Transverse colon (tissue), 4 donors: Measurements from ENCODE around the gene DNAH8. TPM values are rescaled to one million over a fixed set of nuclear protein-coding genes. Genes with fewer than 3 reads are reported as not detected.

Experiments
- DNase-seq: peaks from one replicate; pipeline ENCODE4 v3.0.0-alpha.2; 2019
- H3K27ac ChIP-seq, 4 donors: fragments of 200-600 bp; sonication (generic); 2 replicates each; pipeline ENCODE4 v1.5.1; 2016 to 2018; ENCODE audit warnings: inconsistent platforms in 4 of 4
- H3K27me3 ChIP-seq: fragments of 200-600 bp; sonication (generic); 2 replicates; pipeline ENCODE4 v1.5.1; 2017; ENCODE audit warnings: inconsistent platforms
- H3K36me3 ChIP-seq, 4 donors: fragments of 200-600 bp; sonication (generic); 2 replicates each; pipeline ENCODE4 v1.5.1; 2017 to 2019; ENCODE audit warnings: inconsistent platforms in 4 of 4
- H3K4me1 ChIP-seq, 4 donors: fragments of 200-600 bp; sonication (generic); 2 replicates each; pipeline ENCODE4 v1.5.1; 2017 to 2020; ENCODE audit warnings: inconsistent platforms in 4 of 4
- H3K4me3 ChIP-seq, 4 donors: fragments of 200-600 bp; sonication (generic); 1 replicate in 1 of 4; 2 replicates in 3 of 4; pipeline versions ENCODE4 v1.5.1 to v1.6.1; 2017 to 2019; ENCODE audit warnings: inconsistent platforms in 4 of 4
- H3K9me3 ChIP-seq, 2 donors: fragments of 200-600 bp; sonication (generic); 2 replicates each; pipeline ENCODE4 v1.5.1; 2017 to 2019; ENCODE audit warnings: inconsistent platforms in 2 of 2
- CTCF ChIP-seq, 5 experiments: fragments of 200-600 bp in 3 of 5; fragments of 450-650 bp in 2 of 5; sonication (generic) in 3 of 5; IDR thresholded peaks; 1 replicate in 2 of 5; 2 replicates in 3 of 5; pipeline ENCODE4 v1.5.1; 2016 to 2017; ENCODE audit warnings: antibody characterized with exemption in 5 of 5, inconsistent platforms in 3 of 5, mild to moderate bottlenecking in 2 of 5, moderate library complexity in 1 of 5
- EP300 ChIP-seq: sonication (generic); formaldehyde crosslinking; IDR thresholded peaks from one replicate; pipeline ENCODE4 v1.6.1; 2017; ENCODE audit warnings: antibody characterized with exemption, low read depth
- POLR2A ChIP-seq: fragments of 450-650 bp; IDR thresholded peaks from one replicate; pipeline ENCODE4 v1.6.1; 2016; ENCODE audit warnings: antibody characterized with exemption, mild to moderate bottlenecking, moderate library complexity
- POLR2AphosphoS5 ChIP-seq, 3 donors: sonication (generic); formaldehyde crosslinking; IDR thresholded peaks; one replicate each; pipeline ENCODE4 v1.6.1; 2016; ENCODE audit warnings: antibody characterized with exemption in 3 of 3
- WGBS, 2 donors: methylation state at CpG; one replicate each; pipeline ENCODE4 v1.1.5; 2018; ENCODE audit warnings: low coverage in 1 of 2; 5-methylcytosine and 5-hydroxymethylcytosine counted together
- in situ Hi-C, 4 donors: fragments of 200-750 bp; cut with MboI; loops; one replicate each; pipeline versions ENCODE4 v1.15.0 to v1.15.1; 2017; ENCODE audit warnings: low sequenced_read_pairs in 3 of 4, low pct_ligation_motif_present in 1 of 4, low pct_unique_long_range_greater_than_20kb in 1 of 4
- intact Hi-C: fragments of 100-400 bp; cut with DNase I; formaldehyde crosslinking; loops from one replicate; pipeline ENCODE4 v1.15.1; 2023; ENCODE audit warnings: low total_unique reads
- total RNA-seq, 4 donors: library from RNA; depleted of rRNA; stranded (reverse); fragments of >200 nt; gene quantifications; one replicate each; pipeline ENCODE4 v1.1.0, GENCODE V29; 2016

The DNAH8 gene
- total RNA-seq = under 1 TPM in 1 of 4 donors, not detected in 3; 0.16 TPM

GRCh38 chr6:38715016-38715689, at the start of gene DNAH8:
DNAH8 (plus strand) TSS chr6:38715311; CDS start chr6:38722810, 7,499 bp downstream.
- H3K9me3 ChIP-seq = no peaks in the 10 kb centered on the region
- peaks cover 72% of the 10 kb centered on the region for H3K27me3 ChIP-seq
- TF ChIP-seq EP300 = no peak
- no peak for TF ChIP-seq CTCF (IDR thresholded peaks at IDR 0.05)
- no peak for TF ChIP-seq POLR2AphosphoS5 (IDR thresholded peaks at IDR 0.05)
- TF ChIP-seq POLR2A = no peak
- intact Hi-C loops (no loop called here), in situ Hi-C loops (no loop called here)
- 14 to 40% methylated on average over 1 to 32 of the region's 44 CpGs for WGBS, 2 donors
- H3K4me1 ChIP-seq = peaks cover 0 to 8% (median 3%) of the 10 kb centered on the region in 4 donors
- peak within 1 kb of the TSS; percentile 4 to 42 (median 22) for H3K4me3 ChIP-seq
- DNase-seq = no peak
- H3K36me3 ChIP-seq = no peaks in the 10 kb centered on the region
- H3K27ac ChIP-seq = no peak within 1 kb of the TSS

GRCh38 chr6:38671885-38672467, 43.1 kb upstream of the DNAH8 start:
- no peaks in the 10 kb centered on the region for H3K9me3 ChIP-seq
- TF ChIP-seq POLR2AphosphoS5 (IDR thresholded peaks at IDR 0.05) = no peak
- TF ChIP-seq POLR2A = no peak
- TF ChIP-seq EP300 = no peak
- TF ChIP-seq CTCF (IDR thresholded peaks at IDR 0.05) = peak; percentile 55 to 74 (median 63)
- H3K27me3 ChIP-seq = no peaks in the 10 kb centered on the region
- peak; percentile 18 for DNase-seq
- intact Hi-C loops = no loop called here
- no peaks in the 10 kb centered on the region for H3K4me1 ChIP-seq
- H3K36me3 ChIP-seq = no peaks in the 10 kb centered on the region
- no peak overlapping the region for H3K4me3 ChIP-seq
- 0 to 15% methylated on average over 1 to 2 of the region's 2 CpGs for WGBS, 2 donors
- no peak overlapping the region for H3K27ac ChIP-seq
- in situ Hi-C loops = no loop called here

GRCh38 chr6:38673397-38674165, 41.5 kb upstream of the DNAH8 start:
- no peaks in the 10 kb centered on the region for H3K9me3 ChIP-seq
- no peaks in the 10 kb centered on the region for H3K27me3 ChIP-seq
- DNase-seq = no peak
- in situ Hi-C loops (no loop called here), intact Hi-C loops (no loop called here)
- no peaks in the 10 kb centered on the region for H3K4me1 ChIP-seq
- H3K36me3 ChIP-seq = peaks cover 0 to 3% (median 0%) of the 10 kb centered on the region in 4 donors
- TF ChIP-seq EP300 (no peak), POLR2A (no peak), CTCF (IDR thresholded peaks at IDR 0.05) (no peak), POLR2AphosphoS5 (IDR thresholded peaks at IDR 0.05) (no peak)
- 39 to 60% methylated on average over 2 to 9 of the region's 9 CpGs for WGBS, 2 donors
- no peak overlapping the region for H3K4me3 ChIP-seq
- no peak overlapping the region for H3K27ac ChIP-seq
